Neuronal stem cell (in vitro differentiated cells): ENCODE measurements around the gene PRDM8. TPM values are rescaled to one million over a fixed set of nuclear protein-coding genes. Genes with fewer than 3 reads are reported as not detected.

ENCODE experiments used
- DNase-seq: peaks from one replicate; pipeline ENCODE4 v3.0.0-alpha.2; 2013; ENCODE audit warnings: low spot score
- H2AFZ ChIP-seq: one replicate; pipeline ENCODE4 v1.6.1; 2013; ENCODE audit warnings: mild to moderate bottlenecking, low read length, inconsistent platforms
- H2AK5ac ChIP-seq: 2 replicates; pipeline ENCODE4 v1.6.1; 2013; ENCODE audit warnings: low read depth, mild to moderate bottlenecking, inconsistent platforms, low read length, moderate library complexity, mixed read lengths
- H2BK120ac ChIP-seq: 2 replicates; pipeline ENCODE4 v1.6.1; 2013; ENCODE audit warnings: low read depth, mild to moderate bottlenecking, inconsistent platforms, low read length, moderate library complexity, mixed read lengths
- H2BK12ac ChIP-seq: one replicate; pipeline ENCODE4 v1.6.1; 2013; ENCODE audit warnings: low read length, inconsistent platforms
- H2BK15ac ChIP-seq: 2 replicates; pipeline ENCODE4 v1.6.1; 2013; ENCODE audit warnings: mild to moderate bottlenecking, low read length, inconsistent platforms, mixed read lengths
- H2BK5ac ChIP-seq: one replicate; pipeline ENCODE4 v1.6.1; 2013; ENCODE audit warnings: inconsistent platforms, mild to moderate bottlenecking, low read length, moderate library complexity
- H3K14ac ChIP-seq: one replicate; pipeline ENCODE4 v1.6.1; 2013; ENCODE audit warnings: low read length, inconsistent platforms
- H3K18ac ChIP-seq: 2 replicates; pipeline ENCODE4 v1.6.1; 2013; ENCODE audit warnings: low read length, inconsistent platforms
- H3K23ac ChIP-seq: 2 replicates; pipeline ENCODE4 v1.6.1; 2013; ENCODE audit warnings: low read depth, mild to moderate bottlenecking, mixed read lengths, low read length, inconsistent platforms; ENCODE audit not compliant: poor library complexity
- H3K27ac ChIP-seq: replicated peaks from 3 replicates; pipeline ENCODE4 v1.5.1; 2013; ENCODE audit warnings: low read length, inconsistent platforms
- H3K27me3 ChIP-seq, 3 experiments: 2 replicates each; pipeline ENCODE4 v1.6.1; 2013; ENCODE audit warnings: low read length in 3 of 3, mild to moderate bottlenecking in 2 of 3, inconsistent platforms in 1 of 3, low read depth in 1 of 3, mixed read lengths in 1 of 3, moderate library complexity in 1 of 3; ENCODE audit not compliant: control insufficient read depth in 3 of 3, insufficient read depth in 3 of 3
- H3K36me3 ChIP-seq, 2 donors: replicated peaks in 1 of 2; 2 replicates each; pipeline ENCODE4 v1.6.1; 2013; ENCODE audit warnings: low read length in 2 of 2; ENCODE audit not compliant: control insufficient read depth in 2 of 2, insufficient read depth in 2 of 2
- H3K4ac ChIP-seq: 2 replicates; pipeline ENCODE4 v1.6.1; 2013; ENCODE audit warnings: inconsistent platforms, mild to moderate bottlenecking, low read length, moderate library complexity
- H3K4me1 ChIP-seq, 2 donors: 1 replicate in 1 of 2; 2 replicates in 1 of 2; pipeline ENCODE4 v1.6.1; 2013; ENCODE audit warnings: low read length in 2 of 2, low read depth in 1 of 2; ENCODE audit not compliant: control insufficient read depth in 2 of 2, insufficient read depth in 1 of 2
- H3K4me2 ChIP-seq: one replicate; pipeline ENCODE4 v1.6.1; 2013; ENCODE audit warnings: mild to moderate bottlenecking, low read length, inconsistent platforms; ENCODE audit not compliant: insufficient read depth, poor library complexity, severe bottlenecking
- H3K4me3 ChIP-seq, 2 donors: 2 replicates each; pipeline ENCODE4 v1.5.1; 2013; ENCODE audit warnings: low read length in 2 of 2, mild to moderate bottlenecking in 2 of 2, inconsistent platforms in 1 of 2, moderate library complexity in 1 of 2
- H3K79me1 ChIP-seq: one replicate; pipeline ENCODE4 v1.6.1; 2013; ENCODE audit warnings: low read depth, mild to moderate bottlenecking, inconsistent platforms, low read length, moderate library complexity
- H3K9ac ChIP-seq: one replicate; pipeline ENCODE4 v1.6.1; 2013; ENCODE audit warnings: mild to moderate bottlenecking, low read depth, low read length, inconsistent platforms; ENCODE audit not compliant: poor library complexity
- H3K9me3 ChIP-seq, 2 donors: replicated peaks in 1 of 2; 2 replicates each; pipeline versions ENCODE3 to v1.6.1; 2013; ENCODE audit warnings: low read length in 2 of 2, mild to moderate bottlenecking in 2 of 2, inconsistent platforms in 1 of 2, low read depth in 1 of 2, mixed read lengths in 1 of 2, moderate library complexity in 1 of 2; ENCODE audit not compliant: control insufficient read depth in 2 of 2, insufficient read depth in 1 of 2
- H4K8ac ChIP-seq: one replicate; pipeline ENCODE4 v1.6.1; 2013; ENCODE audit warnings: low read depth, mild to moderate bottlenecking, inconsistent platforms, low read length, moderate library complexity
- H4K91ac ChIP-seq: one replicate; pipeline ENCODE4 v1.6.1; 2013; ENCODE audit warnings: low read length, low read depth, mild to moderate bottlenecking, inconsistent platforms; ENCODE audit not compliant: poor library complexity
- WGBS, 2 donors: extraction: QIAGEN DNeasy Blood & Tissue Kit; methylation state at CpG; one replicate each; pipeline ENCODE4 v1.1.7; 2013; ENCODE audit warnings: missing lambda C conversion rate in 2 of 2, mixed read lengths in 1 of 2; ENCODE audit not compliant: insufficient read length in 2 of 2, insufficient replicate concordance in 1 of 2; ENCODE audit errors: extremely low coverage in 2 of 2; 5-methylcytosine and 5-hydroxymethylcytosine counted together
- polyA plus RNA-seq, 2 experiments: library from polyadenylated mRNA; stranded (reverse); fragments of 200-250 nt; gene quantifications; one replicate each; pipeline ENCODE4 v1.2.3, GENCODE V29; 2013

The PRDM8 gene
- 0.08 TPM for polyA plus RNA-seq (2013, experiment 1 of 2)
- 0.07 TPM for polyA plus RNA-seq (2013, experiment 2 of 2)

GRCh38 chr4:80196922-80197573, at the start of gene PRDM8:
TSS of gene PRDM8 (plus strand) at chr4:80197503. CDS start at chr4:80200081, 2,578 bp downstream.
- H3K4me1 ChIP-seq, result peaks cover 9 to 12% of the 10 kb centered on the region in 2 donors
- H3K4me2 ChIP-seq, result peak within 1 kb of the TSS; percentile 71
- H3K27me3 ChIP-seq, result peaks cover 18 to 93% (median 79%) of the 10 kb centered on the region in 3 experiments
- no peak within 1 kb of the TSS for H2BK15ac ChIP-seq
- H3K27ac ChIP-seq, result no peak within 1 kb of the TSS
- no peak within 1 kb of the TSS for H2AK5ac ChIP-seq
- DNase-seq, result no peak
- no peak within 1 kb of the TSS for H3K9ac ChIP-seq
- peak within 1 kb of the TSS; percentile 99 for H2AFZ ChIP-seq
- no peaks in the 10 kb centered on the region for H3K36me3 ChIP-seq
- no peak within 1 kb of the TSS for H3K14ac ChIP-seq
- H2BK120ac ChIP-seq, result no peak within 1 kb of the TSS
- H4K8ac ChIP-seq, result no peak within 1 kb of the TSS
- H3K4me3 ChIP-seq, result peak within 1 kb of the TSS; percentile 48 to 57
- H2BK12ac ChIP-seq, result no peak within 1 kb of the TSS
- WGBS, 2 donors, result no CpG with 5 or more reads among the region's 42 CpGs
- H3K79me1 ChIP-seq, result no peaks in the 10 kb centered on the region
- peaks cover 0 to 5% of the 10 kb centered on the region in 2 donors for H3K9me3 ChIP-seq
- H3K23ac ChIP-seq, result no peak within 1 kb of the TSS
- H4K91ac ChIP-seq, result no peak within 1 kb of the TSS
- H3K4ac ChIP-seq, result no peak within 1 kb of the TSS
- H2BK5ac ChIP-seq, result no peak within 1 kb of the TSS
- peak within 1 kb of the TSS; percentile 89 for H3K18ac ChIP-seq

GRCh38 chr4:80150387-80151180, 46.7 kb upstream of the PRDM8 start:
- Histone ChIP-seq H2BK15ac (no peak overlapping the region), H3K23ac (no peak overlapping the region), H4K8ac (no peak overlapping the region), H3K4ac (no peak overlapping the region), H3K27me3 (no peaks in the 10 kb centered on the region), H2BK5ac (no peak overlapping the region), H3K4me1 (no peaks in the 10 kb centered on the region), H3K14ac (no peak overlapping the region), H2BK12ac (no peak overlapping the region), H3K36me3 (no peaks in the 10 kb centered on the region), H3K9ac (no peak overlapping the region), H2AK5ac (no peak overlapping the region), H3K79me1 (no peaks in the 10 kb centered on the region), H3K4me2 (no peak overlapping the region), H3K18ac (no peak overlapping the region), H2AFZ (no peak overlapping the region), H2BK120ac (no peak overlapping the region), H3K27ac (no peak overlapping the region), H3K4me3 (no peak overlapping the region), H3K9me3 (no peaks in the 10 kb centered on the region), H4K91ac (no peak overlapping the region)
- no CpG with 5 or more reads among the region's 1 CpG for WGBS, 2 donors
- no peak for DNase-seq

- Histone ChIP-seq H3K36me3 (no peaks in the 10 kb centered on the region), H2BK5ac (no peak overlapping the region), H3K4ac (no peak overlapping the region), H3K23ac (no peak overlapping the region), H3K27ac (no peak overlapping the region), H2AFZ (no peak overlapping the region), H3K4me3 (no peak overlapping the region), H3K9me3 (no peaks in the 10 kb centered on the region), H4K8ac (no peak overlapping the region), H2BK12ac (no peak overlapping the region), H2BK15ac (no peak overlapping the region), H3K4me2 (no peak overlapping the region), H3K9ac (no peak overlapping the region), H3K27me3 (no peaks in the 10 kb centered on the region), H4K91ac (no peak overlapping the region), H3K14ac (no peak overlapping the region), H3K79me1 (no peaks in the 10 kb centered on the region), H3K4me1 (no peaks in the 10 kb centered on the region), H2AK5ac (no peak overlapping the region), H2BK120ac (no peak overlapping the region), H3K18ac (no peak overlapping the region)
- DNase-seq, result no peak
- WGBS, 2 donors, result no CpG with 5 or more reads among the region's 3 CpGs
These were observed 45.3 kb upstream of the PRDM8 start for GRCh38 chr4:80151981-80152380.

GRCh38 chr4:80153874-80154544, 43.3 kb upstream of the PRDM8 start:
- no peaks in the 10 kb centered on the region for H3K27me3 ChIP-seq
- no peak overlapping the region for H3K4me2 ChIP-seq
- no peak overlapping the region for H3K27ac ChIP-seq
- DNase-seq, result no peak
- H2AK5ac ChIP-seq, result no peak overlapping the region
- H3K9me3 ChIP-seq, result no peaks in the 10 kb centered on the region
- H3K9ac ChIP-seq, result no peak overlapping the region
- no peaks in the 10 kb centered on the region for H3K4me1 ChIP-seq
- H2BK12ac ChIP-seq, result no peak overlapping the region
- no peak overlapping the region for H3K14ac ChIP-seq
- no peaks in the 10 kb centered on the region for H3K36me3 ChIP-seq
- no CpG with 5 or more reads among the region's 4 CpGs for WGBS, 2 donors
- H2AFZ ChIP-seq, result no peak overlapping the region
- no peak overlapping the region for H3K23ac ChIP-seq
- no peak overlapping the region for H3K4me3 ChIP-seq
- no peak overlapping the region for H2BK120ac ChIP-seq
- no peak overlapping the region for H3K4ac ChIP-seq
- no peaks in the 10 kb centered on the region for H3K79me1 ChIP-seq
- H4K91ac ChIP-seq, result no peak overlapping the region
- H2BK15ac ChIP-seq, result no peak overlapping the region
- no peak overlapping the region for H3K18ac ChIP-seq
- no peak overlapping the region for H2BK5ac ChIP-seq
- H4K8ac ChIP-seq, result no peak overlapping the region
